ENCODE measurements around the gene KIAA1755. TPM values are rescaled to one million over a fixed set of nuclear protein-coding genes. Genes with fewer than 3 reads are reported as not detected.

Gene KIAA1755
- total RNA-seq, 4 donors from 2014 or later, result 12.0 to 36.3 (median 23.1) TPM

- peaks cover 0 to 38% (median 5%) of the 10 kb centered on the region in 4 donors for H3K4me1 ChIP-seq
- no peak overlapping the region for H3K27ac ChIP-seq
- no peaks in the 10 kb centered on the region for H3K9me3 ChIP-seq
- no peaks in the 10 kb centered on the region for H3K36me3 ChIP-seq
- no peaks in the 10 kb centered on the region for H3K27me3 ChIP-seq
- DNase-seq (ENCODE audit: low spot score in 2 of 2), result no peak
- no peak overlapping the region for H3K4me3 ChIP-seq
- WGBS, 2 donors, result 68 to 74% methylated on average over 2 of the region's 2 CpGs
- no peak for TF ChIP-seq EP300 (IDR thresholded peaks at IDR 0.05)
- no peak for TF ChIP-seq CTCF (IDR thresholded peaks at IDR 0.05)
- TF ChIP-seq POLR2A (IDR thresholded peaks at IDR 0.05), result no peak
Observed at GRCh38 chr20:38278763-38279162, 18.2 kb upstream of the KIAA1755 start.

GRCh38 chr20:38278131-38278530 lies 17.6 kb upstream of the KIAA1755 start:
- WGBS, 2 donors, result 40 to 47% methylated on average over 14 of the region's 14 CpGs
- TF ChIP-seq CTCF (IDR thresholded peaks at IDR 0.05) (no peak), EP300 (IDR thresholded peaks at IDR 0.05) (no peak), POLR2A (IDR thresholded peaks at IDR 0.05) (no peak)
- H3K27ac ChIP-seq, result peak overlapping the region in 2 of 4 donors; percentile 20 to 26

GRCh38 chr20:38277691-38278090 lies 17.2 kb upstream of the KIAA1755 start:
- Histone ChIP-seq H3K4me1 (peaks cover 0 to 48% (median 8%) of the 10 kb centered on the region in 4 donors), H3K36me3 (no peaks in the 10 kb centered on the region), H3K4me3 (no peak overlapping the region), H3K27me3 (no peaks in the 10 kb centered on the region), H3K27ac (no peak overlapping the region), H3K9me3 (no peaks in the 10 kb centered on the region)
- TF ChIP-seq EP300 (IDR thresholded peaks at IDR 0.05) (no peak), POLR2A (IDR thresholded peaks at IDR 0.05) (no peak), CTCF (IDR thresholded peaks at IDR 0.05) (no peak)
- 77 to 81% methylated on average over 2 of the region's 2 CpGs for WGBS, 2 donors
- DNase-seq (ENCODE audit: low spot score in 2 of 2), result no peak

More at GRCh38 chr20:38278131-38278530, 17.6 kb upstream of the KIAA1755 start:
- H3K9me3 ChIP-seq, result no peaks in the 10 kb centered on the region
- peaks cover 0 to 44% (median 6%) of the 10 kb centered on the region in 4 donors for H3K4me1 ChIP-seq
- DNase-seq (ENCODE audit: low spot score in 2 of 2), result no peak
- no peak overlapping the region for H3K4me3 ChIP-seq
- no peaks in the 10 kb centered on the region for H3K36me3 ChIP-seq
- H3K27me3 ChIP-seq, result no peaks in the 10 kb centered on the region

GRCh38 chr20:38277285-38277684 lies 16.8 kb upstream of the KIAA1755 start:
- DNase-seq (ENCODE audit: low spot score in 2 of 2), result no peak
- TF ChIP-seq POLR2A (IDR thresholded peaks at IDR 0.05) (no peak), CTCF (IDR thresholded peaks at IDR 0.05) (no peak), EP300 (IDR thresholded peaks at IDR 0.05) (no peak)
- 71 to 76% methylated on average over 5 of the region's 5 CpGs for WGBS, 2 donors

GRCh38 chr20:38275815-38276550 lies 15.4 kb upstream of the KIAA1755 start:
- H3K4me1 ChIP-seq, result peaks cover 0 to 65% (median 23%) of the 10 kb centered on the region in 4 donors
- no peaks in the 10 kb centered on the region for H3K9me3 ChIP-seq
- WGBS, 2 donors, result 61 to 74% methylated on average over 12 of the region's 12 CpGs
- H3K27me3 ChIP-seq, result no peaks in the 10 kb centered on the region
- TF ChIP-seq POLR2A (IDR thresholded peaks at IDR 0.05), result no peak
- no peak for TF ChIP-seq CTCF (IDR thresholded peaks at IDR 0.05)
- no peak for TF ChIP-seq EP300 (IDR thresholded peaks at IDR 0.05)
- H3K4me3 ChIP-seq, result no peak overlapping the region
- H3K27ac ChIP-seq, result no peak overlapping the region
- DNase-seq (ENCODE audit: low spot score in 2 of 2), result no peak
- H3K36me3 ChIP-seq, result no peaks in the 10 kb centered on the region

More at GRCh38 chr20:38277285-38277684, 16.8 kb upstream of the KIAA1755 start:
- Histone ChIP-seq H3K9me3 (no peaks in the 10 kb centered on the region), H3K27me3 (no peaks in the 10 kb centered on the region), H3K36me3 (no peaks in the 10 kb centered on the region), H3K4me1 (peaks cover 0 to 52% (median 11%) of the 10 kb centered on the region in 4 donors), H3K4me3 (no peak overlapping the region), H3K27ac (no peak overlapping the region)

Measured in tibial nerve (tissue), 4 donors.